LNCaP clone FGC (cell line): ENCODE results near the gene ITGB4.
A peak's percentile ranks its signal among the peaks of the same experiment; 100 is the strongest.

ENCODE experiments used
- DNase-seq: peaks from one replicate; pipeline ENCODE4 v3.0.0-alpha.2; 2011; ENCODE audit warnings: low read depth
- H3K4me3 ChIP-seq: 2 replicates; pipeline ENCODE4 v1.5.1; 2011; ENCODE audit warnings: mild to moderate bottlenecking, low read depth, low read length, control low read depth
- TF ChIP-seq, protein P1 (sequence below): IDR thresholded peaks from 2 replicates; pipeline ENCODE4 v1.5.1; 2012; ENCODE audit warnings: mild to moderate bottlenecking; ENCODE audit not compliant: control insufficient read depth, insufficient read depth; ENCODE audit errors: extremely low read depth

ITGB4 gene

GRCh38 chr17:75720656-75721462, at the start of gene ITGB4:
Gene ITGB4 (plus strand): TSS chr17:75721459. CDS start chr17:75724704, 3,245 bp downstream.
- H3K4me3 ChIP-seq, result peak within 1 kb of the TSS; percentile 40
- TF ChIP-seq, protein P1, sequence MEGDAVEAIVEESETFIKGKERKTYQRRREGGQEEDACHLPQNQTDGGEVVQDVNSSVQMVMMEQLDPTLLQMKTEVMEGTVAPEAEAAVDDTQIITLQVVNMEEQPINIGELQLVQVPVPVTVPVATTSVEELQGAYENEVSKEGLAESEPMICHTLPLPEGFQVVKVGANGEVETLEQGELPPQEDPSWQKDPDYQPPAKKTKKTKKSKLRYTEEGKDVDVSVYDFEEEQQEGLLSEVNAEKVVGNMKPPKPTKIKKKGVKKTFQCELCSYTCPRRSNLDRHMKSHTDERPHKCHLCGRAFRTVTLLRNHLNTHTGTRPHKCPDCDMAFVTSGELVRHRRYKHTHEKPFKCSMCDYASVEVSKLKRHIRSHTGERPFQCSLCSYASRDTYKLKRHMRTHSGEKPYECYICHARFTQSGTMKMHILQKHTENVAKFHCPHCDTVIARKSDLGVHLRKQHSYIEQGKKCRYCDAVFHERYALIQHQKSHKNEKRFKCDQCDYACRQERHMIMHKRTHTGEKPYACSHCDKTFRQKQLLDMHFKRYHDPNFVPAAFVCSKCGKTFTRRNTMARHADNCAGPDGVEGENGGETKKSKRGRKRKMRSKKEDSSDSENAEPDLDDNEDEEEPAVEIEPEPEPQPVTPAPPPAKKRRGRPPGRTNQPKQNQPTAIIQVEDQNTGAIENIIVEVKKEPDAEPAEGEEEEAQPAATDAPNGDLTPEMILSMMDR, result peak; percentile 42
- DNase-seq, result no peak

GRCh38 chr17:75672011-75672410, 49.2 kb upstream of the ITGB4 start:
- no peak for DNase-seq
- no peak overlapping the region for H3K4me3 ChIP-seq
- TF ChIP-seq, protein P1, result no peak

GRCh38 chr17:75673487-75673886, 47.8 kb upstream of the ITGB4 start:
- TF ChIP-seq, protein P1, result no peak
- no peak for DNase-seq
- H3K4me3 ChIP-seq, result no peak overlapping the region

GRCh38 chr17:75676461-75676860, 44.8 kb upstream of the ITGB4 start:
- no peak for DNase-seq
- no peak overlapping the region for H3K4me3 ChIP-seq
- TF ChIP-seq, protein P1, result no peak

DNA sequence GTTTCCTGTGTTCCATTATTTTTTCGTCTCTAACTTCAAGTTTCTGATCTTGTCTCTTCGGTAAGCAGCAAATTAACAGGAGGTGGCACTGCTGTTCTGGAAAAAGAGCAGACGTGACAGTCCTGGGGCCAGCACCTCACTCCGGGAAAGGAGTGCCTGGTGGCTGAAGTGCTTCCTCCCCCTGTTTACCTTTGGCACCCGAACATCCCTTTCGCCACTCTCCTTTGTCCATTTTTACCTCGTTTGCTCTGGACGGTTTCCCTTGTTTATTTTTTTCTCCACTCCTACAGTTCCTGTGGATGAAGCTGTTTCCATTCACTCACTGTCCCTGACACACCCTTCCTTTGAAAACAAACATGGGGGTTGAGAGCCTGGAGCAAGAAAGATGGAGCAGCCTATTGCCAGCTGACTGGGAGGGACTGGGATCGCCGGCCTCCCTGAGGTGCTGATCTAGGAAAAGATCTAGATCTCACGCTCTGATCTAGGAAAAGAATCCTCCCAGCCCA, 41.5 kb upstream of the ITGB4 start:
- peak; percentile 30 for DNase-seq
- no peak overlapping the region for H3K4me3 ChIP-seq
- TF ChIP-seq, protein P1, result peak; percentile 77

GRCh38 chr17:75680431-75680830, 40.8 kb upstream of the ITGB4 start:
- no peak for DNase-seq
- TF ChIP-seq, protein P1, result no peak
- H3K4me3 ChIP-seq, result no peak overlapping the region
